Calu3 (cell line): Measurements from ENCODE around the gene SHBG. TPM values are rescaled to one million over a fixed set of nuclear protein-coding genes. Genes with fewer than 3 reads are reported as not detected.
A peak's percentile ranks its signal among the peaks of the same experiment; 100 is the strongest.

Source experiments
- BruUV-seq: library from RNA; stranded (reverse); fragments of 400-500 nt; replicated peaks from 2 replicates; lab custom pipeline; 2021; lab: Mats Ljungman, UMichigan
- CTCF ChIA-PET: fragments of 300-600 bp; sonication (Branson Sonifier 250); formaldehyde crosslinking; loops from one replicate; lab custom pipeline; 2022; ENCODE audit warnings: antibody characterized with exemption; lab: Charles Lee
- DNase-seq: peaks from one replicate; pipeline ENCODE4 v3.0.0; 2022
- H3K27ac Mint-ChIP-seq: one replicate; pipeline ENCODE4 v1.8.0; 2022; ENCODE audit warnings: mixed read lengths; ENCODE audit not compliant: unreplicated experiment
- H3K27me3 Mint-ChIP-seq: one replicate; pipeline ENCODE4 v1.8.0; 2022; ENCODE audit warnings: mixed read lengths; ENCODE audit not compliant: unreplicated experiment
- H3K36me3 Mint-ChIP-seq: one replicate; pipeline ENCODE4 v1.8.0; 2022; ENCODE audit warnings: mild to moderate bottlenecking, moderate library complexity, mixed read lengths; ENCODE audit not compliant: insufficient read depth, unreplicated experiment
- H3K4me1 Mint-ChIP-seq: one replicate; pipeline ENCODE4 v1.8.0; 2022; ENCODE audit warnings: mild to moderate bottlenecking, low read depth, mixed read lengths; ENCODE audit not compliant: unreplicated experiment
- H3K4me3 Mint-ChIP-seq: one replicate; pipeline ENCODE4 v1.8.0; 2022; ENCODE audit warnings: mild to moderate bottlenecking, low read depth, moderate library complexity, mixed read lengths; ENCODE audit not compliant: unreplicated experiment
- H3K9me3 Mint-ChIP-seq: one replicate; pipeline ENCODE4 v1.8.0; 2022; ENCODE audit warnings: low read depth, mixed read lengths; ENCODE audit not compliant: unreplicated experiment
- CTCF ChIP-seq: fragments of 200-600 bp; IDR thresholded peaks from one replicate; pipeline ENCODE4 v1.8.0; 2022; ENCODE audit warnings: antibody characterized with exemption; ENCODE audit not compliant: unreplicated experiment
- intact Hi-C: fragments of 100-400 bp; cut with micrococcal nuclease; formaldehyde crosslinking; loops from one replicate; pipeline ENCODE4 v1.10.0; 2022; ENCODE audit not compliant: unreplicated experiment
- total RNA-seq: library from RNA; stranded (reverse); gene quantifications from 2 replicates; pipeline ENCODE4 v1.2.3, GENCODE V29; 2022

The SHBG gene
- total RNA-seq, 1 experiment from 2014 or later = not detected

- intact Hi-C loops = loop anchor here (5.0 kb wide), 1 partner anchor 56 kb away; the partner anchor contains the start of genes TP53 and WRAP53
- no peak for DNase-seq
- BruUV-seq = no TSS peak
- H3K27me3 Mint-ChIP-seq = peaks cover 22% of the 10 kb centered on the region
- TF ChIP-seq CTCF = no peak
- H3K4me3 Mint-ChIP-seq = no peak overlapping the region
- no peaks in the 10 kb centered on the region for H3K4me1 Mint-ChIP-seq
- peaks cover 16% of the 10 kb centered on the region for H3K36me3 Mint-ChIP-seq
- H3K9me3 Mint-ChIP-seq = no peaks in the 10 kb centered on the region
- no peak overlapping the region for H3K27ac Mint-ChIP-seq
- CTCF ChIA-PET = interaction anchor here (0.6 to 1.0 kb wide), 2 partner anchors 14 to 101 kb away, joined by 3 read pairs; no protein-coding TSS in a partner anchor
Observed at GRCh38 chr17:7631398-7632380, 1.8 kb downstream of the SHBG start.

- TF ChIP-seq CTCF = peak; percentile 43
- intact Hi-C loops = loop anchor here (5.0 kb wide), 1 partner anchor 55 kb away; the partner anchor contains the start of genes TP53 and WRAP53
- Mint-ChIP-seq H3K4me1 (no peaks in the 10 kb centered on the region), H3K27me3 (peaks cover 24% of the 10 kb centered on the region), H3K27ac (no peak overlapping the region), H3K36me3 (peaks cover 8% of the 10 kb centered on the region), H3K4me3 (no peak overlapping the region), H3K9me3 (no peaks in the 10 kb centered on the region)
- CTCF ChIA-PET = interaction anchor here (0.5 to 1.3 kb wide), 5 partner anchors 10 to 167 kb away, joined by 3 to 4 read pairs (median 3); no protein-coding TSS in a partner anchor
- BruUV-seq = no TSS peak
- DNase-seq = peak; percentile 25
Observed at GRCh38 chr17:7632492-7632894, 2.6 kb downstream of the SHBG start.

GRCh38 chr17:7633093-7633492 lies 3.2 kb downstream of the SHBG start:
- DNase-seq = no peak
- BruUV-seq = no TSS peak
- Mint-ChIP-seq H3K4me1 (no peaks in the 10 kb centered on the region), H3K27ac (no peak overlapping the region), H3K27me3 (peaks cover 24% of the 10 kb centered on the region), H3K36me3 (peaks cover 6% of the 10 kb centered on the region), H3K9me3 (no peaks in the 10 kb centered on the region), H3K4me3 (no peak overlapping the region)
- CTCF ChIA-PET = interaction anchor here (0.5 to 1.3 kb wide), 5 partner anchors 8 to 168 kb away, joined by 3 to 4 read pairs (median 3); no protein-coding TSS in a partner anchor
- intact Hi-C loops = loop anchor here (5.0 kb wide), 1 partner anchor 54 kb away; the partner anchor contains the start of genes TP53 and WRAP53
- TF ChIP-seq CTCF = no peak

GRCh38 chr17:7634384-7634783 lies 4.4 kb downstream of the SHBG start:
- Mint-ChIP-seq H3K27ac (no peak overlapping the region), H3K4me3 (no peak overlapping the region), H3K9me3 (no peaks in the 10 kb centered on the region), H3K36me3 (peaks cover 6% of the 10 kb centered on the region), H3K27me3 (peaks cover 24% of the 10 kb centered on the region), H3K4me1 (no peaks in the 10 kb centered on the region)
- DNase-seq = peak; percentile 24
- TF ChIP-seq CTCF = no peak
- no TSS peak for BruUV-seq
- CTCF ChIA-PET = no interaction called here
- intact Hi-C loops = loop anchor here (5.0 kb wide), 1 partner anchor 53 kb away; the partner anchor contains the start of genes TP53 and WRAP53
